ENCODE measurements around the gene PARD3B. TPM values are rescaled to one million over a fixed set of nuclear protein-coding genes. Genes with fewer than 3 reads are reported as not detected.

Gene PARD3B
- total and polyA plus RNA-seq, 2 of the 13 experiments (the other 11 are each of a cell fraction or from before 2014, with no cell fraction given): 0.71 to 2.3 TPM

- no peaks in the 10 kb centered on the region for H4K20me1 ChIP-seq (ENCODE audit: insufficient read depth, low read length)
- no peak overlapping the region for H3K9ac ChIP-seq (ENCODE audit: insufficient read depth, low read depth, low read length)
- DNase-seq (ENCODE audit: low spot score): peak; percentile 84
- peak overlapping the region; percentile 43 for H3K4me2 ChIP-seq (ENCODE audit: low read depth, low read length)
- in situ Hi-C loops (cut with HindIII; ENCODE audit: extremely low pct_ligation_motif_present, low pct_unique_long_range_greater_than_20kb) (no loop called here), intact Hi-C loops (cut with micrococcal nuclease; ENCODE audit: unreplicated experiment) (loop anchor here (1.0 kb wide), 1 partner anchor 54 kb away; no protein-coding TSS in a partner anchor)
- peaks cover 35% of the 10 kb centered on the region for H3K4me1 ChIP-seq (ENCODE audit: insufficient read depth, low read length)
- BruUV-seq (replicated peaks): no TSS peak
- H3K36me3 ChIP-seq (replicated peaks in 1 of 2; ENCODE audit: control insufficient read depth in 1 of 2, insufficient read depth in 2 of 2, low read length in 2 of 2): no peaks in the 10 kb centered on the region
- WGBS (ENCODE audit: low lambda C conversion rate): 0% methylated on average over 3 of the region's 3 CpGs
- no peaks in the 10 kb centered on the region for H3K9me3 ChIP-seq (ENCODE audit: low read length)
- no peak overlapping the region for H2AFZ ChIP-seq (ENCODE audit: low read length)
- no peak overlapping the region for H3K4me3 ChIP-seq (replicated peaks in 1 of 3; ENCODE audit: insufficient read depth in 1 of 3, low read depth in 2 of 3, low read length in 3 of 3)
- no peak overlapping the region for H3K27ac ChIP-seq (ENCODE audit: extremely low read length, insufficient read depth, low read length)
- POLR2A ChIA-PET: no interaction called here
- no peaks in the 10 kb centered on the region; a peak in 1 of 5 replicates for H3K27me3 ChIP-seq (ENCODE audit: control insufficient read depth in 1 of 2, insufficient read depth in 2 of 2, low read length in 2 of 2)
- ATAC-seq: peak; percentile 97
- FAIRE-seq: peak; percentile 43
- CTCF ChIA-PET (ENCODE audit: low intra/inter-chr PET ratio, low total read pairs): no interaction called here
- no peaks in the 10 kb centered on the region for H3K79me2 ChIP-seq (ENCODE audit: insufficient read depth, low read length)
- TF ChIP-seq ZNF431 (CRISPR knock-in tag; IDR thresholded peaks at IDR 0.05; ENCODE audit: borderline replicate concordance, low read depth) (no peak), ZNF432 (CRISPR knock-in tag; IDR thresholded peaks at IDR 0.05; ENCODE audit: borderline replicate concordance) (no peak), NFYB (CRISPR knock-in tag; IDR thresholded peaks at IDR 0.05) (no peak), ZNF687 (CRISPR knock-in tag; IDR thresholded peaks at IDR 0.05) (no peak), FOXP1 (IDR thresholded peaks at IDR 0.05) (peak; percentile 86), FOXP1 (CRISPR knock-in tag; IDR thresholded peaks at IDR 0.05) (peak; percentile 94), BHLHE40 (IDR thresholded peaks at IDR 0.05; ENCODE audit: low read length) (peak; percentile 64), MAFF (IDR thresholded peaks at IDR 0.05; ENCODE audit: low read depth, low read length) (peak; percentile 69), ARNTL (CRISPR knock-in tag; IDR thresholded peaks at IDR 0.05) (no peak), DNMT1 (CRISPR knock-in tag; IDR thresholded peaks at IDR 0.05) (no peak), ZKSCAN8 (CRISPR knock-in tag; IDR thresholded peaks at IDR 0.05; ENCODE audit: borderline replicate concordance) (peak; percentile 87), MATR3 (CRISPR knock-in tag; IDR thresholded peaks at IDR 0.05) (no peak), DPF2 (CRISPR knock-in tag; IDR thresholded peaks at IDR 0.05; ENCODE audit: borderline replicate concordance, low read depth) (peak; percentile 45; the same call in 1 of the 2 replicates), JUN (CRISPR knock-in tag; IDR thresholded peaks at IDR 0.05) (0 out of 2 replicates have a peak, but pooled peaks have one; percentile 66), RXRB (CRISPR knock-in tag; IDR thresholded peaks at IDR 0.05; ENCODE audit: borderline replicate concordance) (peak; percentile 56), SMAD3 (CRISPR knock-in tag; IDR thresholded peaks at IDR 0.05) (peak; percentile 71; the same call in 1 of the 2 replicates)
- TF ChIP-seq, protein P1, sequence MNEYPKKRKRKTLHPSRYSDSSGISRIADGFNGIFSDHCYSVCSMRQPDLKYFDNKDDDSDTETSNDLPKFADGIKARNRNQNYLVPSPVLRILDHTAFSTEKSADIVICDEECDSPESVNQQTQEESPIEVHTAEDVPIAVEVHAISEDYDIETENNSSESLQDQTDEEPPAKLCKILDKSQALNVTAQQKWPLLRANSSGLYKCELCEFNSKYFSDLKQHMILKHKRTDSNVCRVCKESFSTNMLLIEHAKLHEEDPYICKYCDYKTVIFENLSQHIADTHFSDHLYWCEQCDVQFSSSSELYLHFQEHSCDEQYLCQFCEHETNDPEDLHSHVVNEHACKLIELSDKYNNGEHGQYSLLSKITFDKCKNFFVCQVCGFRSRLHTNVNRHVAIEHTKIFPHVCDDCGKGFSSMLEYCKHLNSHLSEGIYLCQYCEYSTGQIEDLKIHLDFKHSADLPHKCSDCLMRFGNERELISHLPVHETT (CRISPR knock-in tag; conservative IDR thresholded peaks at IDR 0.05): no peak
- TF ChIP-seq, protein P2, sequence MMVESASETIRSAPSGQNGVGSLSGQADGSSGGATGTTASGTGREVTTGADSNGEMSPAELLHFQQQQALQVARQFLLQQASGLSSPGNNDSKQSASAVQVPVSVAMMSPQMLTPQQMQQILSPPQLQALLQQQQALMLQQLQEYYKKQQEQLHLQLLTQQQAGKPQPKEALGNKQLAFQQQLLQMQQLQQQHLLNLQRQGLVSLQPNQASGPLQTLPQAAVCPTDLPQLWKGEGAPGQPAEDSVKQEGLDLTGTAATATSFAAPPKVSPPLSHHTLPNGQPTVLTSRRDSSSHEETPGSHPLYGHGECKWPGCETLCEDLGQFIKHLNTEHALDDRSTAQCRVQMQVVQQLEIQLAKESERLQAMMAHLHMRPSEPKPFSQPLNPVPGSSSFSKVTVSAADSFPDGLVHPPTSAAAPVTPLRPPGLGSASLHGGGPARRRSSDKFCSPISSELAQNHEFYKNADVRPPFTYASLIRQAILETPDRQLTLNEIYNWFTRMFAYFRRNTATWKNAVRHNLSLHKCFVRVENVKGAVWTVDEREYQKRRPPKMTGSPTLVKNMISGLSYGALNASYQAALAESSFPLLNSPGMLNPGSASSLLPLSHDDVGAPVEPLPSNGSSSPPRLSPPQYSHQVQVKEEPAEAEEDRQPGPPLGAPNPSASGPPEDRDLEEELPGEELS (CRISPR knock-in tag; IDR thresholded peaks at IDR 0.05): peak; percentile 97
- TF ChIP-seq, protein P3, sequence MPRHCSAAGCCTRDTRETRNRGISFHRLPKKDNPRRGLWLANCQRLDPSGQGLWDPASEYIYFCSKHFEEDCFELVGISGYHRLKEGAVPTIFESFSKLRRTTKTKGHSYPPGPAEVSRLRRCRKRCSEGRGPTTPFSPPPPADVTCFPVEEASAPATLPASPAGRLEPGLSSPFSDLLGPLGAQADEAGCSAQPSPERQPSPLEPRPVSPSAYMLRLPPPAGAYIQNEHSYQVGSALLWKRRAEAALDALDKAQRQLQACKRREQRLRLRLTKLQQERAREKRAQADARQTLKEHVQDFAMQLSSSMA (CRISPR knock-in tag; IDR thresholded peaks at IDR 0.05): no peak
These were observed 728.4 kb downstream of the PARD3B start for GRCh38 chr2:205273627-205274026.

Measured in HepG2 (cell line).